Measurements from ENCODE around the gene ARHGEF39. TPM values are rescaled to one million over a fixed set of nuclear protein-coding genes. Genes with fewer than 3 reads are reported as not detected.
A peak's percentile ranks its signal among the peaks of the same experiment; 100 is the strongest.

Gene ARHGEF39
- polyA plus RNA-seq, 1 donor from 2014 or later: 0.64 TPM

- peaks cover 3% of the 10 kb centered on the region for H3K36me3 Mint-ChIP-seq
- H3K4me1 Mint-ChIP-seq: peaks cover 6 to 7% (median 6%) of the 10 kb centered on the region in 3 donors
- H3K4me3 Mint-ChIP-seq: peak within 1 kb of the TSS in 3 of 4 donors; percentile 6 to 76 (median 33)
- peaks cover 0 to 1% (median 0%) of the 10 kb centered on the region in 3 donors for H3K9me3 Mint-ChIP-seq
- peaks cover 12% of the 10 kb centered on the region for H3K27me3 Mint-ChIP-seq
- H3K27ac Mint-ChIP-seq: peak within 1 kb of the TSS in 1 of 3 donors; percentile 24
These were observed 8.4 kb upstream of the ARHGEF39 start, which contains the start of gene CA9 for GRCh38 chr9:35673132-35674024. Gene CA9 (plus strand): TSS chr9:35673928. CDS start chr9:35673960, 32 bp downstream.

DNA sequence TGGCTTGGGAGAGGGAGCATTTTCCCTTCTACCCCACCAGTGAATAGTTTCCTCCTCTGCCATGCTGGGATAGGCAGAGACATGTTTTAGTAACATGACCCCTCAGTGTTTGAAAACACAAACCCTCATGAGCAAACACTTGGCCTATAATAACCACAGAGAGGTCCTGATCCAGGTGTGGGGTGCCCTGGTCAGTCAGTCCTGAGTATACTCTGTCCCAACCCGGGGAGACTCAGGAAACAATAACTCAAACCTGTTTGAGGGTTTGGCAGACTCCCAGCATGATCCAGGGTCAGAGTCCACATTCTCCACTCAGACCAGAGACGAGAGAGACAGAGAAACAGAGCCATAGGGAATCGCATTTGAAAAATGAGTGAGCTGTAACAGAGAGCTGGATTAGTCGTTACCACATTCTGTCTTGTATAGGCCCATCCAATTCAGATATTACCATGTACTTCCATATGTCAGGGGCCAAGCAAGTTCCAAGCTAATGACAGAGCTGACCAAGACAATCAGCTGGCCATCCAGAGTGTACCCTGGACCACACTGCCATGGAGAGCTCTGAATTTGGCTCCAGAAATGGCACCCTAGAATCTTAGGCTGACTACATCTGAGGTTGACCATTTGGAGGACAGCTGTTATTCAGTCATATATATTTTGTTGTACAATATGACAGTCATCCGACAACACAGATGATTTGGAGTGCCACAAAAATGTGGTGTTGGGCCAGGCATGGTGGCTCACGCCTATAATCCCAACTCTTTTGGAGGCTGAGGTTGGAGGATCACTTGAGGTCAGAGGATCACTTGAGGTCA, 4.5 kb upstream of the ARHGEF39 start:
- no peaks in the 10 kb centered on the region for H3K36me3 Mint-ChIP-seq
- peaks cover 1% of the 10 kb centered on the region for H3K27me3 Mint-ChIP-seq
- H3K9me3 Mint-ChIP-seq: peaks cover 0 to 1% (median 0%) of the 10 kb centered on the region in 3 donors
- H3K27ac Mint-ChIP-seq: no peak overlapping the region
- H3K4me1 Mint-ChIP-seq: peaks cover 14 to 19% (median 15%) of the 10 kb centered on the region in 3 donors
- H3K4me3 Mint-ChIP-seq: no peak overlapping the region

- Mint-ChIP-seq H3K4me1 (peaks cover 17 to 19% (median 19%) of the 10 kb centered on the region in 3 donors), H3K4me3 (no peak overlapping the region), H3K9me3 (no peaks in the 10 kb centered on the region), H3K27me3 (no peaks in the 10 kb centered on the region), H3K27ac (no peak overlapping the region), H3K36me3 (no peaks in the 10 kb centered on the region)
These were observed 2.9 kb upstream of the ARHGEF39 start for GRCh38 chr9:35667939-35668338.

- H3K27me3 Mint-ChIP-seq: no peaks in the 10 kb centered on the region
- no peak overlapping the region for H3K27ac Mint-ChIP-seq
- H3K9me3 Mint-ChIP-seq: no peaks in the 10 kb centered on the region
- H3K4me3 Mint-ChIP-seq: peak overlapping the region in 3 of 4 donors; percentile 13 to 56 (median 41)
- H3K4me1 Mint-ChIP-seq: peaks cover 23 to 33% (median 33%) of the 10 kb centered on the region in 3 donors
- H3K36me3 Mint-ChIP-seq: no peaks in the 10 kb centered on the region
These were observed 1.6 kb upstream of the ARHGEF39 start for GRCh38 chr9:35666549-35666948.

DNA sequence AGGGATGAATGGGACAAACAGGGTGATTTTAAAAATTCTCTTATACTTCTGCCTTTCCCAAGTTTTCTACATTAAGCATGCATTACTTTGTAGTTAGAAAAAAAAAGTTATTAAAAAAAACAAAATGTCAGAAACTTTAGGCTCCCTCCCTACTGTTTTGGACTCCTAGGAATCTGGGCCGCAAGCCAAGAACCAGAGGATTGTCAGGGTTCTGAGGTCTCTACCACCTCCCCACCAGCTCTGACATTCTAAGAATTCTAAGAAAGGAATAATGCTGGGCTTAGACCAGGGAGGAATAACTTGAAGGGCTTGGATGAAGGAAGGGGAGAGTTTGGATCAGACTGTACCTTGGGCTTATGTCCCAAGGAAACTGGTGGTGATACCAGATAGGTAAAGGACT, 1.1 kb upstream of the ARHGEF39 start:
- H3K27me3 Mint-ChIP-seq: no peaks in the 10 kb centered on the region
- no peaks in the 10 kb centered on the region for H3K36me3 Mint-ChIP-seq
- no peak overlapping the region for H3K27ac Mint-ChIP-seq
- no peaks in the 10 kb centered on the region for H3K9me3 Mint-ChIP-seq
- peaks cover 23 to 36% (median 33%) of the 10 kb centered on the region in 3 donors for H3K4me1 Mint-ChIP-seq
- H3K4me3 Mint-ChIP-seq: peak overlapping the region in 3 of 4 donors; percentile 13 to 94 (median 41)

DNA sequence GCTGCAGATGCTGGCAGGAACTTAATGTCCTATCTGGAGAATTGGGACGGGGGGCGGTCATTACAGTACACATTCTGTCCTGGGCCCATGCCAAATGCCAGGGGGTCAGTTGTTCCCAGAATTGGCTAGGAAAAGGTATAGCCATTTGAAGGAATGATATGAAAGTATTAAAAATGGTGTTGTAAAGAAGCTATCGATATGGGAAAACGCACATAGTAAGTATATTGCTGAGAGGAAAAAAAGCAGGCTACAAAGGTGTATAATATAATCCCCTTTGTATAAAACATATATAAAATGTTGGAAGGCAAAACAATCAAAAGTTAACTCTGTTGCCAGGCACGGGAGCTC, 450 bp upstream of the ARHGEF39 start:
- Mint-ChIP-seq H3K4me1 (peaks cover 23 to 42% (median 34%) of the 10 kb centered on the region in 3 donors), H3K27ac (peak overlapping the region in 2 of 3 donors; percentile 8 to 36), H3K36me3 (no peaks in the 10 kb centered on the region), H3K27me3 (no peaks in the 10 kb centered on the region), H3K4me3 (peak overlapping the region; percentile 77 to 94 (median 88)), H3K9me3 (no peaks in the 10 kb centered on the region)

- H3K4me3 Mint-ChIP-seq: peak overlapping the region in 3 of 4 donors; percentile 25 to 85 (median 57)
- H3K27ac Mint-ChIP-seq: peak overlapping the region; percentile 87 to 97 (median 94)
- H3K27me3 Mint-ChIP-seq: peaks cover 2% of the 10 kb centered on the region
- H3K4me1 Mint-ChIP-seq: peaks cover 39 to 61% (median 56%) of the 10 kb centered on the region in 3 donors
- H3K36me3 Mint-ChIP-seq: peaks cover 2% of the 10 kb centered on the region
- H3K9me3 Mint-ChIP-seq: peaks cover 0 to 2% (median 0%) of the 10 kb centered on the region in 3 donors
These were observed 2.6 kb downstream of the ARHGEF39 start for GRCh38 chr9:35662437-35662836.

- peaks cover 0 to 5% (median 0%) of the 10 kb centered on the region in 3 donors for H3K9me3 Mint-ChIP-seq
- peaks cover 2% of the 10 kb centered on the region for H3K27me3 Mint-ChIP-seq
- peak overlapping the region; percentile 21 to 89 (median 86) for H3K4me3 Mint-ChIP-seq
- H3K27ac Mint-ChIP-seq: peak overlapping the region; percentile 87 to 97 (median 94)
- H3K4me1 Mint-ChIP-seq: peaks cover 45 to 64% (median 60%) of the 10 kb centered on the region in 3 donors
- peaks cover 2% of the 10 kb centered on the region for H3K36me3 Mint-ChIP-seq
These were observed 3.1 kb downstream of the ARHGEF39 start for GRCh38 chr9:35661756-35662350.

- Mint-ChIP-seq H3K36me3 (peaks cover 2% of the 10 kb centered on the region), H3K27me3 (peaks cover 2% of the 10 kb centered on the region)
These were observed 4.0 kb downstream of the ARHGEF39 start for GRCh38 chr9:35660966-35661415.

GRCh38 chr9:35659340-35659739, 5.7 kb downstream of the ARHGEF39 start:
- peaks cover 41 to 66% (median 53%) of the 10 kb centered on the region in 3 donors for H3K4me1 Mint-ChIP-seq
- peaks cover 0 to 5% (median 0%) of the 10 kb centered on the region in 3 donors for H3K9me3 Mint-ChIP-seq
- H3K27me3 Mint-ChIP-seq: peaks cover 2% of the 10 kb centered on the region
- peaks cover 2% of the 10 kb centered on the region for H3K36me3 Mint-ChIP-seq
- H3K27ac Mint-ChIP-seq: peak overlapping the region; percentile 99 to 100 (median 100)
- peak overlapping the region; percentile 87 to 95 (median 92) for H3K4me3 Mint-ChIP-seq

More at GRCh38 chr9:35660966-35661415, 4.0 kb downstream of the ARHGEF39 start:
- Mint-ChIP-seq H3K9me3 (peaks cover 0 to 5% (median 0%) of the 10 kb centered on the region in 3 donors), H3K4me3 (peak overlapping the region in 3 of 4 donors; percentile 36 to 68 (median 59)), H3K27ac (peak overlapping the region; percentile 73 to 100 (median 99)), H3K4me1 (peaks cover 46 to 65% (median 58%) of the 10 kb centered on the region in 3 donors)

DNA sequence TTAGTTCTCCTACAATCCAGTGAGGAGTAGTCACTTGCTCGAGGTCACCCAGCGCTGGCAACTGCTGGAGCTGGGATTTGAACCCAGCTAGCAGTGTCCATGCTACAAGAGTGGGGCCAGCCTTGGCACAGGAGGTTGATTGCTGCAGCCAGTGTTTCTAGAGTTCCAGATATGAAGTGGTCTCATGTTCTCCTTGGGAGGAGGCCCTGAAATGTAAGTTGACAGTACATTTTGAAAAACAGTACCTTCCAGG, 6.1 kb downstream of the ARHGEF39 start:
- Mint-ChIP-seq H3K27me3 (peaks cover 2% of the 10 kb centered on the region), H3K4me1 (peaks cover 39 to 67% (median 53%) of the 10 kb centered on the region in 3 donors), H3K36me3 (peaks cover 2% of the 10 kb centered on the region), H3K9me3 (peaks cover 0 to 5% (median 0%) of the 10 kb centered on the region in 3 donors), H3K4me3 (peak overlapping the region; percentile 87 to 95 (median 92)), H3K27ac (peak overlapping the region; percentile 99 to 100 (median 100))

GRCh38 chr9:35658137-35658967, 6.6 kb downstream of the ARHGEF39 start, which contains the start of gene CCDC107:
Gene CCDC107 (plus strand): TSS chr9:35658292. CDS start chr9:35658380, 88 bp downstream.
- peaks cover 2% of the 10 kb centered on the region for H3K36me3 Mint-ChIP-seq
- peaks cover 2% of the 10 kb centered on the region for H3K27me3 Mint-ChIP-seq
- H3K4me1 Mint-ChIP-seq: peaks cover 39 to 67% (median 53%) of the 10 kb centered on the region in 3 donors
- H3K4me3 Mint-ChIP-seq: peak within 1 kb of the TSS; percentile 87 to 96 (median 92)
- H3K27ac Mint-ChIP-seq: peak within 1 kb of the TSS; percentile 99 to 100 (median 100)
- H3K9me3 Mint-ChIP-seq: peaks cover 0 to 5% (median 0%) of the 10 kb centered on the region in 3 donors

DNA sequence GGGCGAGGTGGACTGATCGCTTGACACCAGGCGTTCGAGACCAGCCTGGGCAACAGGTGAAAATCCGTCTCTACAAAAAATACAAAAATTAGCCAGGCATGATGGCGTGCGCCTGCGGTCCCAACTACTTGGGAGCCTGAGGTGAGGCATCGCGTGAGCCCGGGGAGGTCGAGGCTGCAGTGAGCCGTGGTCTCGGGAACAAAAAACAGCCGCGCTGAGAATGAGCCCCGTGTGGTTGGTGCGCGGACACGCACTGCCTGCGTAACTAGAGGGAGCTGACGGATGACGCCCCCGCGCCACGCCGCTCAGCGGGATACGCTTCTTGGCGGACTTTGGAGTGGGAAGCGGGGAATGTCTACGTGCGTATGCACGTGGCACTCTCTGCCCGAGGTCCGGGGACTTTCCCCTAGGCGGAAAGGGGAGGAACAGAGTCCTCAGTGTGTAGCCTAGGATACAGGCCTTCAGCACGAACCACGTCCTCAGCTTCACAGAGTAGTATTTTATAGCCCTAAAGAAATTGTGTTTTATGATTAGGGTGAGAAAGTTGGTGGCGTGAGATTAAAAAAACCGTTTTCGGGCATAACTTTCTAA, 7.4 kb downstream of the ARHGEF39 start, which contains the start of gene RMRP:
TSS of gene RMRP (minus strand) at position 474 of the 591 bp plus-strand sequence.
- Mint-ChIP-seq H3K4me1 (peaks cover 39 to 63% (median 48%) of the 10 kb centered on the region in 3 donors), H3K36me3 (peaks cover 2% of the 10 kb centered on the region), H3K27ac (peak within 1 kb of the TSS; percentile 99 to 100 (median 100)), H3K27me3 (peaks cover 2% of the 10 kb centered on the region), H3K9me3 (peaks cover 0 to 5% (median 0%) of the 10 kb centered on the region in 3 donors), H3K4me3 (peak within 1 kb of the TSS; percentile 87 to 96 (median 92))

All from IgD-negative memory B cell (primary cell).